ENCODE measurements around the gene SPATS1.
A peak's percentile ranks its signal among the peaks of the same experiment; 100 is the strongest.

GRCh38 chr6:44312901-44313788 is 29.3 kb upstream of the SPATS1 start, which contains the start of gene AARS2:
- TF ChIP-seq, protein P1, sequence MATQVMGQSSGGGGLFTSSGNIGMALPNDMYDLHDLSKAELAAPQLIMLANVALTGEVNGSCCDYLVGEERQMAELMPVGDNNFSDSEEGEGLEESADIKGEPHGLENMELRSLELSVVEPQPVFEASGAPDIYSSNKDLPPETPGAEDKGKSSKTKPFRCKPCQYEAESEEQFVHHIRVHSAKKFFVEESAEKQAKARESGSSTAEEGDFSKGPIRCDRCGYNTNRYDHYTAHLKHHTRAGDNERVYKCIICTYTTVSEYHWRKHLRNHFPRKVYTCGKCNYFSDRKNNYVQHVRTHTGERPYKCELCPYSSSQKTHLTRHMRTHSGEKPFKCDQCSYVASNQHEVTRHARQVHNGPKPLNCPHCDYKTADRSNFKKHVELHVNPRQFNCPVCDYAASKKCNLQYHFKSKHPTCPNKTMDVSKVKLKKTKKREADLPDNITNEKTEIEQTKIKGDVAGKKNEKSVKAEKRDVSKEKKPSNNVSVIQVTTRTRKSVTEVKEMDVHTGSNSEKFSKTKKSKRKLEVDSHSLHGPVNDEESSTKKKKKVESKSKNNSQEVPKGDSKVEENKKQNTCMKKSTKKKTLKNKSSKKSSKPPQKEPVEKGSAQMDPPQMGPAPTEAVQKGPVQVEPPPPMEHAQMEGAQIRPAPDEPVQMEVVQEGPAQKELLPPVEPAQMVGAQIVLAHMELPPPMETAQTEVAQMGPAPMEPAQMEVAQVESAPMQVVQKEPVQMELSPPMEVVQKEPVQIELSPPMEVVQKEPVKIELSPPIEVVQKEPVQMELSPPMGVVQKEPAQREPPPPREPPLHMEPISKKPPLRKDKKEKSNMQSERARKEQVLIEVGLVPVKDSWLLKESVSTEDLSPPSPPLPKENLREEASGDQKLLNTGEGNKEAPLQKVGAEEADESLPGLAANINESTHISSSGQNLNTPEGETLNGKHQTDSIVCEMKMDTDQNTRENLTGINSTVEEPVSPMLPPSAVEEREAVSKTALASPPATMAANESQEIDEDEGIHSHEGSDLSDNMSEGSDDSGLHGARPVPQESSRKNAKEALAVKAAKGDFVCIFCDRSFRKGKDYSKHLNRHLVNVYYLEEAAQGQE (IDR thresholded peaks at IDR 0.05; ENCODE audit: insufficient replicate concordance, low read depth) = peak; percentile 74
- TF ChIP-seq CTCF (IDR thresholded peaks at IDR 0.05; ENCODE audit: insufficient read depth, low read length) (peak; percentile 99), GABPA (IDR thresholded peaks at IDR 0.05; ENCODE audit: low read depth) (no peak), POLR2AphosphoS5 (IDR thresholded peaks at IDR 0.05; ENCODE audit: low read depth) (peak; percentile 93), SPI1 (IDR thresholded peaks at IDR 0.05; ENCODE audit: borderline replicate concordance, low read depth) (peak; percentile 8; the same call in 1 of the 2 replicates)
